K562 (cell line): ENCODE measurements around the gene GPR4.

ENCODE experiments used
- COPS2 ChIP-seq: fragments of 450-650 bp; conservative IDR thresholded peaks from 2 replicates; pipeline ENCODE4 v1.6.1; 2016; ENCODE audit warnings: mild to moderate bottlenecking, moderate library complexity
- CTCF ChIP-seq, 3 experiments: IDR thresholded peaks in 2 of 3; conservative IDR thresholded peaks in 1 of 3; 2 replicates each; pipeline ENCODE4 v1.5.1; 2011 to 2012; ENCODE audit warnings: low read length in 3 of 3, mild to moderate bottlenecking in 3 of 3, control low read depth in 2 of 3, improper control_type of control experiment in 1 of 3, inconsistent platforms in 1 of 3, low read depth in 1 of 3, mixed read lengths in 1 of 3, moderate library complexity in 1 of 3; ENCODE audit not compliant: insufficient read depth in 2 of 3
- GABPA ChIP-seq: fragments of 200-800 bp; sonication (Bioruptor generic); conservative IDR thresholded peaks from 2 replicates; pipeline ENCODE4 v1.6.1; 2016; ENCODE audit warnings: low read depth, missing genetic modification characterization, missing compliant biosample characterization
- GMEB1 ChIP-seq: fragments of 250-450 bp; sonication (Bioruptor Pico); IDR thresholded peaks from 2 replicates; pipeline ENCODE4 v1.4.0; 2020; ENCODE audit warnings: mild to moderate bottlenecking
- HMG20B ChIP-seq: fragments of 250-450 bp; sonication (Bioruptor Pico); IDR thresholded peaks from 2 replicates; pipeline ENCODE4 v1.5.0; 2021; ENCODE audit warnings: mild to moderate bottlenecking
- JUN ChIP-seq, 2 experiments: sonication (generic) in 1 of 2; formaldehyde crosslinking in 1 of 2; IDR thresholded peaks; 2 replicates each; pipeline versions ENCODE4 v1.6.1 to v1.8.0; 2012 to 2022; ENCODE audit warnings: borderline replicate concordance in 2 of 2, mild to moderate bottlenecking in 2 of 2, improper control_type of control experiment in 1 of 2, low read depth in 1 of 2, low read length in 1 of 2, missing genetic modification reagents in 1 of 2
- KLF6 ChIP-seq: fragments of 250-450 bp; sonication (Bioruptor Pico); IDR thresholded peaks from 2 replicates; pipeline ENCODE4 v1.4.0; 2020; ENCODE audit warnings: mild to moderate bottlenecking, moderate library complexity, borderline replicate concordance
- ZNF512 ChIP-seq: IDR thresholded peaks from 2 replicates; pipeline ENCODE4 v1.6.1; 2016; ENCODE audit warnings: missing genetic modification characterization, missing compliant biosample characterization

GRCh38 chr19:45608948-45609347, 6.9 kb upstream of the GPR4 start:
- TF ChIP-seq CTCF (IDR thresholded peaks at IDR 0.05 in 2 of 3, conservative IDR thresholded peaks at IDR 0.05 in 1 of 3; ENCODE audit: insufficient read depth in 2 of 3, low read depth in 1 of 3, low read length in 3 of 3): no peak
- TF ChIP-seq HMG20B (CRISPR knock-in tag): no peak
- no peak for TF ChIP-seq COPS2
- TF ChIP-seq GABPA (tag): no peak
- no peak for TF ChIP-seq ZNF512 (tag)
- TF ChIP-seq GMEB1 (CRISPR knock-in tag): no peak
- TF ChIP-seq KLF6 (CRISPR knock-in tag): no peak
- no peak for TF ChIP-seq JUN (IDR thresholded peaks at IDR 0.05; ENCODE audit: borderline replicate concordance, low read depth, low read length)
- TF ChIP-seq JUN (CRISPR knock-in tag; IDR thresholded peaks at IDR 0.05; ENCODE audit: borderline replicate concordance): no peak
